ENCODE results near the gene APBA1.
A peak's percentile ranks its signal among the peaks of the same experiment; 100 is the strongest.

The APBA1 gene

GRCh38 chr9:69593301-69593700, 78.9 kb downstream of the APBA1 start:
- peak in 1 of 2 experiments; percentile 58 for DNase-seq (ENCODE audit: low spot score in 2 of 2)
- no peaks in the 10 kb centered on the region for H3K9me3 ChIP-seq
- in situ Hi-C loops (cut with MboI; ENCODE audit: low sequenced_read_pairs) = no loop called here
- peaks cover 16% of the 10 kb centered on the region for H3K4me1 ChIP-seq
- no peaks in the 10 kb centered on the region for H3K36me3 ChIP-seq (replicated peaks)
- no peaks in the 10 kb centered on the region for H3K27me3 ChIP-seq (ENCODE audit: low read depth)
- no peak overlapping the region for H3K4me3 ChIP-seq

GRCh38 chr9:69590266-69590665, 81.9 kb downstream of the APBA1 start:
- in situ Hi-C loops (cut with MboI; ENCODE audit: low sequenced_read_pairs) = no loop called here

GRCh38 chr9:69589156-69589555, 83.0 kb downstream of the APBA1 start:
- Histone ChIP-seq H3K4me3 (no peak overlapping the region), H3K9me3 (no peaks in the 10 kb centered on the region), H3K4me1 (peaks cover 11% of the 10 kb centered on the region), H3K27me3 (ENCODE audit: low read depth) (no peaks in the 10 kb centered on the region), H3K36me3 (replicated peaks) (no peaks in the 10 kb centered on the region)
- in situ Hi-C loops (cut with MboI; ENCODE audit: low sequenced_read_pairs) = no loop called here
- no peak for DNase-seq (ENCODE audit: low spot score in 2 of 2)

More at GRCh38 chr9:69590266-69590665, 81.9 kb downstream of the APBA1 start:
- no peak for DNase-seq (ENCODE audit: low spot score in 2 of 2)
- Histone ChIP-seq H3K4me3 (no peak overlapping the region), H3K9me3 (no peaks in the 10 kb centered on the region), H3K27me3 (ENCODE audit: low read depth) (no peaks in the 10 kb centered on the region), H3K36me3 (replicated peaks) (no peaks in the 10 kb centered on the region), H3K4me1 (peaks cover 16% of the 10 kb centered on the region)

GRCh38 chr9:69585571-69585970, 86.6 kb downstream of the APBA1 start:
- Histone ChIP-seq H3K36me3 (replicated peaks) (no peaks in the 10 kb centered on the region), H3K4me1 (peaks cover 6% of the 10 kb centered on the region; the same call in 1 of the 2 replicates), H3K9me3 (no peaks in the 10 kb centered on the region), H3K4me3 (no peak overlapping the region), H3K27me3 (ENCODE audit: low read depth) (no peaks in the 10 kb centered on the region)
- no peak for DNase-seq (ENCODE audit: low spot score in 2 of 2)
- in situ Hi-C loops (cut with MboI; ENCODE audit: low sequenced_read_pairs) = no loop called here

- in situ Hi-C loops (cut with MboI; ENCODE audit: low sequenced_read_pairs) = no loop called here
- Histone ChIP-seq H3K4me3 (no peak overlapping the region), H3K9me3 (no peaks in the 10 kb centered on the region), H3K4me1 (peaks cover 6% of the 10 kb centered on the region; the same call in 1 of the 2 replicates), H3K27me3 (ENCODE audit: low read depth) (no peaks in the 10 kb centered on the region), H3K36me3 (replicated peaks) (no peaks in the 10 kb centered on the region)
- DNase-seq (ENCODE audit: low spot score in 2 of 2) = no peak
Measured at GRCh38 chr9:69584759-69585158, 87.4 kb downstream of the APBA1 start.

GRCh38 chr9:69583645-69584234, 88.4 kb downstream of the APBA1 start:
- H3K36me3 ChIP-seq (replicated peaks) = no peaks in the 10 kb centered on the region
- in situ Hi-C loops (cut with MboI; ENCODE audit: low sequenced_read_pairs) = no loop called here

GRCh38 chr9:69582544-69583297, 89.5 kb downstream of the APBA1 start:
- no peaks in the 10 kb centered on the region for H3K27me3 ChIP-seq (ENCODE audit: low read depth)
- peaks cover 6% of the 10 kb centered on the region; the same call in 1 of the 2 replicates for H3K4me1 ChIP-seq
- H3K9me3 ChIP-seq = no peaks in the 10 kb centered on the region
- in situ Hi-C loops (cut with MboI; ENCODE audit: low sequenced_read_pairs) = no loop called here
- no peak for DNase-seq (ENCODE audit: low spot score in 2 of 2)
- H3K36me3 ChIP-seq (replicated peaks) = no peaks in the 10 kb centered on the region
- no peak overlapping the region for H3K4me3 ChIP-seq

More at GRCh38 chr9:69583645-69584234, 88.4 kb downstream of the APBA1 start:
- peaks cover 6% of the 10 kb centered on the region; the same call in 1 of the 2 replicates for H3K4me1 ChIP-seq
- H3K27me3 ChIP-seq (ENCODE audit: low read depth) = no peaks in the 10 kb centered on the region
- H3K4me3 ChIP-seq = no peak overlapping the region
- no peaks in the 10 kb centered on the region for H3K9me3 ChIP-seq
- no peak for DNase-seq (ENCODE audit: low spot score in 2 of 2)

- Histone ChIP-seq H3K4me3 (no peak overlapping the region), H3K36me3 (replicated peaks) (no peaks in the 10 kb centered on the region), H3K4me1 (peaks cover 6% of the 10 kb centered on the region; the same call in 1 of the 2 replicates), H3K27me3 (ENCODE audit: low read depth) (no peaks in the 10 kb centered on the region), H3K9me3 (no peaks in the 10 kb centered on the region)
- DNase-seq (ENCODE audit: low spot score in 2 of 2) = no peak
- in situ Hi-C loops (cut with MboI; ENCODE audit: low sequenced_read_pairs) = no loop called here
Measured at GRCh38 chr9:69582018-69582417, 90.2 kb downstream of the APBA1 start.

- H3K4me1 ChIP-seq = peaks cover 6% of the 10 kb centered on the region; the same call in 1 of the 2 replicates
- H3K4me3 ChIP-seq = no peak overlapping the region
- peaks cover 5% of the 10 kb centered on the region; the same call in 1 of the 2 replicates for H3K9me3 ChIP-seq
- no peaks in the 10 kb centered on the region for H3K36me3 ChIP-seq (replicated peaks)
- no peaks in the 10 kb centered on the region for H3K27me3 ChIP-seq (ENCODE audit: low read depth)
- in situ Hi-C loops (cut with MboI; ENCODE audit: low sequenced_read_pairs) = no loop called here
- no peak for DNase-seq (ENCODE audit: low spot score in 2 of 2)
Measured at GRCh38 chr9:69580582-69581214, 91.5 kb downstream of the APBA1 start.

- Histone ChIP-seq H3K9me3 (peaks cover 7% of the 10 kb centered on the region; the same call in 1 of the 2 replicates), H3K27me3 (ENCODE audit: low read depth) (no peaks in the 10 kb centered on the region), H3K36me3 (replicated peaks) (no peaks in the 10 kb centered on the region), H3K4me1 (peaks cover 6% of the 10 kb centered on the region; the same call in 1 of the 2 replicates), H3K4me3 (no peak overlapping the region)
- DNase-seq (ENCODE audit: low spot score in 2 of 2) = no peak
- in situ Hi-C loops (cut with MboI; ENCODE audit: low sequenced_read_pairs) = no loop called here
Measured at GRCh38 chr9:69579760-69580581, 92.2 kb downstream of the APBA1 start.

GRCh38 chr9:69579032-69579758, 93.0 kb downstream of the APBA1 start:
- H3K4me1 ChIP-seq = peaks cover 6% of the 10 kb centered on the region; the same call in 1 of the 2 replicates

GRCh38 chr9:69578026-69578425, 94.1 kb downstream of the APBA1 start:
- in situ Hi-C loops (cut with MboI; ENCODE audit: low sequenced_read_pairs) = no loop called here
- no peaks in the 10 kb centered on the region for H3K36me3 ChIP-seq (replicated peaks)
- no peak overlapping the region for H3K4me3 ChIP-seq
- H3K9me3 ChIP-seq = peaks cover 7% of the 10 kb centered on the region; the same call in 1 of the 2 replicates
- DNase-seq (ENCODE audit: low spot score in 2 of 2) = no peak
- no peaks in the 10 kb centered on the region for H3K27me3 ChIP-seq (ENCODE audit: low read depth)
- peaks cover 6% of the 10 kb centered on the region; the same call in 1 of the 2 replicates for H3K4me1 ChIP-seq

More at GRCh38 chr9:69579032-69579758, 93.0 kb downstream of the APBA1 start:
- in situ Hi-C loops (cut with MboI; ENCODE audit: low sequenced_read_pairs) = no loop called here
- H3K36me3 ChIP-seq (replicated peaks) = no peaks in the 10 kb centered on the region
- H3K4me3 ChIP-seq = no peak overlapping the region
- H3K9me3 ChIP-seq = peaks cover 7% of the 10 kb centered on the region; the same call in 1 of the 2 replicates
- no peak for DNase-seq (ENCODE audit: low spot score in 2 of 2)
- H3K27me3 ChIP-seq (ENCODE audit: low read depth) = no peaks in the 10 kb centered on the region
